GM12875 (cell line): Measurements from ENCODE around the gene ZNF367.

ENCODE experiments used
- H3K4me3 ChIP-seq: one replicate; pipeline ENCODE4 v1.5.1; 2011; ENCODE audit warnings: low read depth, low read length, control low read depth
- CTCF ChIP-seq: IDR thresholded peaks from 2 replicates; pipeline ENCODE4 v1.5.1; 2011; ENCODE audit warnings: low read depth, mild to moderate bottlenecking, control low read depth, inconsistent platforms, low read length, moderate library complexity, borderline replicate concordance; ENCODE audit not compliant: insufficient read depth

Gene ZNF367

GRCh38 chr9:96350866-96351265 is 67.3 kb downstream of the ZNF367 start:
- TF ChIP-seq CTCF: no peak
- no peak overlapping the region for H3K4me3 ChIP-seq

DNA sequence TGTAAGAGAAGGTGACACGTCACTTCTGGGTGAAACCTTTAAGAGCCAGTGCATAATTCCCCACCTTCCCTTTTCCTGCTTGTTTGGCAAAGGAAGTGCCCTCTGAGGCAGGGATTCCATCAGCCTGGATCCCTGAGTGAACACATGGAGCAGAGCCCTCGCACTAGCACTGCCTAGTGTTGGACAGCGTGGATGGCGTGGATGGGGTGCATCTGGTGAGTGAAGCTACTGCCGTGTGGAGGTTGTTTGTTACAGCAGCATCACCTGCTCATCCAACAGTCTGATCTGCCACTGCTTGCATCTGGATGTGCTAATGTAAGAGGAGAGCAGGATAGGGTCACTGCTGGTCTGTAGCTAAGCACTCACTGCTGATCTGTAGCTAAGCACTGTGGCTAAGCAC is 69.9 kb downstream of the ZNF367 start:
- H3K4me3 ChIP-seq: no peak overlapping the region
- no peak for TF ChIP-seq CTCF

GRCh38 chr9:96345551-96345950 is 72.6 kb downstream of the ZNF367 start:
- H3K4me3 ChIP-seq: no peak overlapping the region
- no peak for TF ChIP-seq CTCF

GRCh38 chr9:96344458-96345180 is 73.6 kb downstream of the ZNF367 start:
- no peak overlapping the region for H3K4me3 ChIP-seq
- TF ChIP-seq CTCF: no peak

- no peak for TF ChIP-seq CTCF
- H3K4me3 ChIP-seq: no peak overlapping the region
Observed at GRCh38 chr9:96343515-96344360, 74.4 kb downstream of the ZNF367 start.

- TF ChIP-seq CTCF: no peak
- no peak overlapping the region for H3K4me3 ChIP-seq
Observed at GRCh38 chr9:96342571-96343245, 75.5 kb downstream of the ZNF367 start.
